ENCODE data around the gene OAS3. TPM values are rescaled to one million over a fixed set of nuclear protein-coding genes. Genes with fewer than 3 reads are reported as not detected.
A peak's percentile ranks its signal among the peaks of the same experiment; 100 is the strongest.

Gene OAS3
- total RNA-seq (1 to 10 TPM; 4.5 to 9.5 TPM), polyA plus RNA-seq (1 to 10 TPM; 3.8 to 6.3 TPM)

GRCh38 chr12:112937741-112938719 is at the start of gene OAS3:
TSS of gene OAS3 (plus strand) at chr12:112938474. CDS start at chr12:112938531, 57 bp downstream.
- DNase-seq (ENCODE audit: low spot score), result peak; percentile 60
- peaks cover 3 to 18% (median 14%) of the 10 kb centered on the region in 4 donors for H3K4me1 ChIP-seq (ENCODE audit: control insufficient read depth in 4 of 4, insufficient read depth in 4 of 4, low read length in 3 of 4)
- H3K27ac ChIP-seq (ENCODE audit: low read depth in 1 of 2, low read length in 2 of 2), result peak within 1 kb of the TSS; percentile 61 to 66
- no peaks in the 10 kb centered on the region for H3K9me3 ChIP-seq (ENCODE audit: control insufficient read depth in 4 of 4, low read length in 3 of 4)
- no peaks in the 10 kb centered on the region for H3K36me3 ChIP-seq (ENCODE audit: control insufficient read depth in 4 of 4, insufficient read depth in 3 of 4, low read depth in 1 of 4, low read length in 3 of 4)
- H3K9ac ChIP-seq (ENCODE audit: low read depth in 1 of 2, low read length in 2 of 2), result peak within 1 kb of the TSS; percentile 62 to 82
- TF ChIP-seq NR2F2 (IDR thresholded peaks at IDR 0.05) (peak; percentile 45), CTCF (IDR thresholded peaks at IDR 0.05; ENCODE audit: low read depth, low read length, missing input control) (peak; percentile 6), ATF3 (IDR thresholded peaks at IDR 0.05) (no peak), FOXA1 (IDR thresholded peaks at IDR 0.05) (no peak), MAX (IDR thresholded peaks at IDR 0.05) (peak; percentile 99), TAF1 (conservative IDR thresholded peaks at IDR 0.05) (no peak), ZBTB33 (IDR thresholded peaks at IDR 0.05) (peak; percentile 47), EGR1 (IDR thresholded peaks at IDR 0.05; ENCODE audit: low read depth in 2 of 2) (peak; percentile 50 to 86), SP1 (IDR thresholded peaks at IDR 0.05) (peak; percentile 82), REST (IDR thresholded peaks at IDR 0.05) (peak; percentile 56), RAD21 (IDR thresholded peaks at IDR 0.05) (peak; percentile 61 to 70), GABPA (IDR thresholded peaks at IDR 0.05 in 1 of 2, conservative IDR thresholded peaks at IDR 0.05 in 1 of 2) (peak; percentile 31 to 55), RXRA (IDR thresholded peaks at IDR 0.05) (peak; percentile 53 to 62), HNF4A (conservative IDR thresholded peaks at IDR 0.05) (peak; percentile 57 to 65), HNF4G (IDR thresholded peaks at IDR 0.05) (peak; percentile 28), FOXA2 (IDR thresholded peaks at IDR 0.05) (no peak), YY1 (IDR thresholded peaks at IDR 0.05) (peak; percentile 78), JUND (IDR thresholded peaks at IDR 0.05) (peak in 1 of 2 donors; percentile 29)
- WGBS, result 10% methylated on average over 50 of the region's 50 CpGs
- no peaks in the 10 kb centered on the region for H3K27me3 ChIP-seq (ENCODE audit: control insufficient read depth in 4 of 4, insufficient read depth in 4 of 4, low read length in 3 of 4)
- H3K4me3 ChIP-seq (ENCODE audit: low read depth in 1 of 3, low read length in 3 of 3), result peak within 1 kb of the TSS; percentile 66 to 84 (median 82)
